GM12875 (cell line): ENCODE results near the gene ORAI2.
A peak's percentile ranks its signal among the peaks of the same experiment; 100 is the strongest.
"Not testable (repeated sequence)": the region's sequence is repeated elsewhere in the genome, so short reads cannot be mapped to it uniquely, and the experiment has no call there.

Experiments used
- H3K4me3 ChIP-seq: one replicate; pipeline ENCODE4 v1.5.1; 2011; ENCODE audit warnings: low read depth, low read length, control low read depth
- CTCF ChIP-seq: IDR thresholded peaks from 2 replicates; pipeline ENCODE4 v1.5.1; 2011; ENCODE audit warnings: low read depth, mild to moderate bottlenecking, control low read depth, inconsistent platforms, low read length, moderate library complexity, borderline replicate concordance; ENCODE audit not compliant: insufficient read depth

The ORAI2 gene

GRCh38 chr7:102395873-102396709, 37.3 kb upstream of the ORAI2 start, which contains the start of gene PRKRIP1:
Gene PRKRIP1 (plus strand): TSS chr7:102396363. CDS start chr7:102396412, 49 bp downstream.
- TF ChIP-seq CTCF: no peak
- H3K4me3 ChIP-seq: peak within 1 kb of the TSS; percentile 96

- H3K4me3 ChIP-seq: peak overlapping the region; percentile 96
- no peak for TF ChIP-seq CTCF
Measured at GRCh38 chr7:102396710-102397019, 36.7 kb upstream of the ORAI2 start.

- H3K4me3 ChIP-seq: no peak overlapping the region
- TF ChIP-seq CTCF: no peak
Measured at GRCh38 chr7:102398543-102398942, 34.8 kb upstream of the ORAI2 start.

GRCh38 chr7:102400360-102400759, 33.0 kb upstream of the ORAI2 start:
- no peak overlapping the region for H3K4me3 ChIP-seq
- no peak for TF ChIP-seq CTCF

- TF ChIP-seq CTCF: no peak
- no peak overlapping the region for H3K4me3 ChIP-seq
Measured at GRCh38 chr7:102403563-102403962, 29.8 kb upstream of the ORAI2 start.

- TF ChIP-seq CTCF: peak; percentile 89
- H3K4me3 ChIP-seq: no peak overlapping the region
Measured at GRCh38 chr7:102404005-102404861, 29.1 kb upstream of the ORAI2 start.

GRCh38 chr7:102404862-102405188, 28.6 kb upstream of the ORAI2 start:
- H3K4me3 ChIP-seq: not testable (repeated sequence)
